Endodermal cell (in vitro differentiated cells): ENCODE data around the gene MNX1. TPM values are rescaled to one million over a fixed set of nuclear protein-coding genes. Genes with fewer than 3 reads are reported as not detected.

Source experiments
- DNase-seq: peaks from one replicate; pipeline ENCODE4 v3.0.0-alpha.2; 2017
- H3K27ac ChIP-seq: 2 replicates; pipeline ENCODE4 v1.5.1; 2013; ENCODE audit warnings: mild to moderate bottlenecking, low read depth, low read length, moderate library complexity
- H3K27me3 ChIP-seq: 2 replicates; pipeline ENCODE4 v1.6.1; 2013; ENCODE audit warnings: mild to moderate bottlenecking, low read length, moderate library complexity; ENCODE audit not compliant: insufficient read depth, control insufficient read depth, poor library complexity, severe bottlenecking
- H3K36me3 ChIP-seq: 2 replicates; pipeline ENCODE4 v1.7.0; 2013; ENCODE audit warnings: mild to moderate bottlenecking, low read length, moderate library complexity; ENCODE audit not compliant: control insufficient read depth, insufficient read depth
- H3K4me1 ChIP-seq: one replicate; pipeline ENCODE4 v1.7.0; 2013; ENCODE audit warnings: low read length; ENCODE audit not compliant: control insufficient read depth, insufficient read depth
- H3K4me3 ChIP-seq: 2 replicates; pipeline ENCODE4 v1.5.1; 2013; ENCODE audit warnings: mild to moderate bottlenecking, low read length, moderate library complexity
- H3K9ac ChIP-seq: 2 replicates; pipeline ENCODE4 v1.6.1; 2013; ENCODE audit warnings: mild to moderate bottlenecking, low read length, moderate library complexity; ENCODE audit not compliant: poor library complexity, severe bottlenecking; ENCODE audit errors: extremely low read depth
- H3K9me3 ChIP-seq: 2 replicates; pipeline ENCODE4 v1.6.1; 2013; ENCODE audit warnings: mild to moderate bottlenecking, low read length, moderate library complexity; ENCODE audit not compliant: control insufficient read depth
- H3K27ac Mint-ChIP-seq: 2 replicates; pipeline ENCODE4 v1.8.0; 2020; ENCODE audit warnings: mixed read lengths
- H3K27me3 Mint-ChIP-seq: 2 replicates; pipeline ENCODE4 v1.8.0; 2021; ENCODE audit warnings: mild to moderate bottlenecking, mixed read lengths; ENCODE audit not compliant: insufficient read depth
- H3K36me3 Mint-ChIP-seq: 2 replicates; pipeline ENCODE4 v1.8.0; 2020; ENCODE audit warnings: low read depth, mixed read lengths
- H3K4me1 Mint-ChIP-seq: 2 replicates; pipeline ENCODE4 v1.8.0; 2020; ENCODE audit warnings: mixed read lengths
- H3K4me3 Mint-ChIP-seq: 2 replicates; pipeline ENCODE4 v1.8.0; 2020; ENCODE audit warnings: mild to moderate bottlenecking, moderate library complexity, mixed read lengths
- H3K9me3 Mint-ChIP-seq: 2 replicates; pipeline ENCODE4 v1.8.0; 2020; ENCODE audit warnings: mild to moderate bottlenecking, mixed read lengths
- WGBS, 2 experiments: methylation state at CpG; one replicate each; pipeline versions ENCODE4 v1.1.5 to v1.1.7; 2013; ENCODE audit warnings: missing lambda C conversion rate in 2 of 2, mixed read lengths in 1 of 2; ENCODE audit not compliant: insufficient coverage in 1 of 2, insufficient read length in 1 of 2; 5-methylcytosine and 5-hydroxymethylcytosine counted together
- total RNA-seq, 2 donors: library from RNA; stranded (reverse); fragmentation: NEBNext Ultra II Directional in 1 of 2; extraction: Animal tissue kit (Norgen Biotek cat#: 25700) in 1 of 2; gene quantifications; 2 replicates in 1 of 2; 3 replicates in 1 of 2; pipeline ENCODE4 v1.2.1, GENCODE V29; 2021
- TF ChIP-seq, protein P1 (sequence below): fragments of 200-600 bp; sonication (generic); conservative IDR thresholded peaks from 2 replicates; pipeline ENCODE4 v1.5.0; 2021; ENCODE audit warnings: antibody characterized with exemption, mild to moderate bottlenecking

Gene MNX1
- total RNA-seq, 2 donors from 2014 or later = 14.5 to 18.7 TPM

DNA sequence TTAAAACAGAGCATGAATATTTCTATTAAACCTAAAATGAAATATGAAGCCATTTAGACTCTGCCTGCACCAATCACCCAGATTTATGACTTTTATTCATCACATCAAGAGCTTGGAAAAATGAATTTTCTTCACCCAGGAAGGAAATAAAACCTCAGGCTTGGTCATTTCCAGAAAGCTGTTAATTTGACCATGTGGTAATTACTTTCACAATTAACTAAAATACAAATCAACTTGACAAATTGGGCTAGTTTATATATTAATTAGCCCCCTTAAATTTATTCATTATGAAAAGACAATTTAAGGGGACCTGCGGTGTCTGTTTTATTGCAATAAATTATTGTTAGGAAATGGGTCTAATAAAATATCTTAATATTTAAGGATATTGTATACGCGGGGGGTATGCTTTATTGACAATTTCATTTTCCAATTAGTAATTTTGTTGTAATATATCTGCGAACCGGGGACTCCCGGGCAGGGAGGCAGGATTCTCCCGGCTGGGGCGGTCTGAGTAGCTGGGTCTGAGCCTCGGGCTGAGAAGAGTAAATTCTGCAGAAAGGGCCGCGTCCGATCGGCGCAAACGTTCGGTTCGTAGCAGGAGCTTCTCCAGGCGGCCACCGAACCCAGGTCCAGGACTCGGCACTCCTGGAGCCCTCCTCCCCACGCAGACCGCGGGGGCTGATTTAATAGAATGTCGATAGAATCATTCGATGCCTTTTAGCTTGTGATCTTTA lies 9.4 kb upstream of the MNX1 start:
- H3K4me3 ChIP-seq = peak overlapping the region; percentile 73
- H3K9me3 ChIP-seq = no peaks in the 10 kb centered on the region
- peaks cover 13% of the 10 kb centered on the region for H3K4me1 ChIP-seq
- peaks cover 100% of the 10 kb centered on the region for H3K27me3 ChIP-seq
- H3K9ac ChIP-seq = no peak overlapping the region
- WGBS, 2 experiments = 8 to 10% methylated on average over 9 to 24 of the region's 25 CpGs
- H3K27ac ChIP-seq = no peak overlapping the region
- TF ChIP-seq, protein P1, sequence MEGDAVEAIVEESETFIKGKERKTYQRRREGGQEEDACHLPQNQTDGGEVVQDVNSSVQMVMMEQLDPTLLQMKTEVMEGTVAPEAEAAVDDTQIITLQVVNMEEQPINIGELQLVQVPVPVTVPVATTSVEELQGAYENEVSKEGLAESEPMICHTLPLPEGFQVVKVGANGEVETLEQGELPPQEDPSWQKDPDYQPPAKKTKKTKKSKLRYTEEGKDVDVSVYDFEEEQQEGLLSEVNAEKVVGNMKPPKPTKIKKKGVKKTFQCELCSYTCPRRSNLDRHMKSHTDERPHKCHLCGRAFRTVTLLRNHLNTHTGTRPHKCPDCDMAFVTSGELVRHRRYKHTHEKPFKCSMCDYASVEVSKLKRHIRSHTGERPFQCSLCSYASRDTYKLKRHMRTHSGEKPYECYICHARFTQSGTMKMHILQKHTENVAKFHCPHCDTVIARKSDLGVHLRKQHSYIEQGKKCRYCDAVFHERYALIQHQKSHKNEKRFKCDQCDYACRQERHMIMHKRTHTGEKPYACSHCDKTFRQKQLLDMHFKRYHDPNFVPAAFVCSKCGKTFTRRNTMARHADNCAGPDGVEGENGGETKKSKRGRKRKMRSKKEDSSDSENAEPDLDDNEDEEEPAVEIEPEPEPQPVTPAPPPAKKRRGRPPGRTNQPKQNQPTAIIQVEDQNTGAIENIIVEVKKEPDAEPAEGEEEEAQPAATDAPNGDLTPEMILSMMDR = no peak
- H3K27ac Mint-ChIP-seq = no peak overlapping the region
- H3K36me3 ChIP-seq = no peaks in the 10 kb centered on the region
- peaks cover 99% of the 10 kb centered on the region for H3K27me3 Mint-ChIP-seq
- H3K9me3 Mint-ChIP-seq = no peaks in the 10 kb centered on the region
- peak; percentile 57 for DNase-seq
- no peak overlapping the region for H3K4me3 Mint-ChIP-seq
- no peaks in the 10 kb centered on the region for H3K36me3 Mint-ChIP-seq
- H3K4me1 Mint-ChIP-seq = peaks cover 38% of the 10 kb centered on the region

DNA sequence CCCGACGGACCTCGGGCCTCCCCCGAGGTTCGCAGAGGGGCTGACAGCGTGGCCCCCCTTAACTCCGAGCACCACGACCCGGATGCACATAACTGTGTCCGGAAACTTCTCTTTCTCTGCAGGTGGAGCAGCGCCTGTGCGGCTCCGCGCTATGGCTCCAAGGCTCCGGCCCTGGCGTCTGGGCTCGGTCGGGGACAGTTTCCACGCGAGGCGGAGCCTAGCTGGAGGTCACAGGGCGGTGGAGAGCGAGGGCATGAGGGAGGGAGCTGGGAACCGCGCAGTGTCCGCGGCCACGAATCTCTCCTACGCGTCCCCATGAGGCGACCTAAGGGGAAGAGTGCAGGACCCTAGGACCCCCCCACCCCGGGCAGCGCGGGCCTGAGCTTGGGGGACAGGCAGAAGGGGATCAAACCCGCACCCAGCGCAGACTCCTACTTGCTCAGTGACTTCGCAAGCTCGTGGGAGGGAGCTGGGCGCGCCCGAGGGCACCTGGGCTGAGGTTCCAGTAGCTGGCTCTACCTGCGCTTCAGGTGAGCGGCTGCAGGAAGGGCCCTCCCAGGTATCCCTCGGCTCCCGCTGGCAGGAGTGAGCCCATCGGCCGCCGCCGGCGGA lies 8.6 kb upstream of the MNX1 start:
- H3K4me1 Mint-ChIP-seq = peaks cover 45% of the 10 kb centered on the region
- Histone ChIP-seq H3K9ac (no peak overlapping the region), H3K36me3 (no peaks in the 10 kb centered on the region), H3K4me1 (peaks cover 21% of the 10 kb centered on the region), H3K27ac (no peak overlapping the region), H3K9me3 (no peaks in the 10 kb centered on the region), H3K4me3 (peak overlapping the region; percentile 73), H3K27me3 (peaks cover 100% of the 10 kb centered on the region)
- TF ChIP-seq, protein P1 = no peak
- WGBS, 2 experiments = 2 to 3% methylated on average over 12 to 50 of the region's 50 CpGs
- no peak overlapping the region for H3K27ac Mint-ChIP-seq
- DNase-seq = peak; percentile 81
- peak overlapping the region; percentile 62 for H3K4me3 Mint-ChIP-seq
- H3K27me3 Mint-ChIP-seq = peaks cover 99% of the 10 kb centered on the region
- H3K36me3 Mint-ChIP-seq = no peaks in the 10 kb centered on the region
- H3K9me3 Mint-ChIP-seq = no peaks in the 10 kb centered on the region

DNA sequence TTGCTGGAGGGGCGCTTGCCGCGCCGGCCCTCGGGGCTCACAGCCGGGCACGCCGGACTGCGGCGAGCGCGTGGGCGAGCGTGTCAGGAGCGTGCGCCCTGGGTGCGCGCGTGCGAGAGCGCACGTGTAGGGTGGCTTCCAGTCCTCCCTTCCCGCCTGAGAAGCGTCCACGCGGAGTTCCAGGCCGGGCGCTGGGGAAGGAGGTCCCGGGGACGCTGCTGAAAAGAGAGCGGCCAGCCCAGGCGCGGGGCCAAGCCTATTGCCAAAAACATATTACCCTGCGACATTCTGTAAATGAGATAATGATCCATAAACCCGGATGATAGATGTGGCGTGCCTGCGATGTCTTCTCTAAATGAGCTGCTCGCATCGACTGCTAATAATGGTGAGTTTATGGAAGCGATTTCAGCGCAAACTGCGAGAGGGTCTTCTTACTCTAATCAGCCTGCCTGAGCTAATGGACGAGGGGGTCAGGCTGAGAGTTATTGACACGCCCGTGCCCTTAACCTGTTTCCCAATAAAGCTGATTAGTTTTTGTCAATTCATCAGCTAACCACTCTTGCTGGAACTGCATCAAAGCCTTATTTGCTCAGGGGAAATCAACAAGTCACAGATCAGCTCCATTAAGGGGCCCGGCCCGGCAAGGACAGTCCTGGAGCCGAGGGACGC lies 8.0 kb upstream of the MNX1 start:
- peak; percentile 66 for DNase-seq
- no peaks in the 10 kb centered on the region for H3K36me3 ChIP-seq
- Mint-ChIP-seq H3K4me3 (peak overlapping the region; percentile 62), H3K27me3 (peaks cover 99% of the 10 kb centered on the region), H3K9me3 (no peaks in the 10 kb centered on the region), H3K36me3 (no peaks in the 10 kb centered on the region), H3K4me1 (peaks cover 52% of the 10 kb centered on the region), H3K27ac (no peak overlapping the region)
- peaks cover 23% of the 10 kb centered on the region for H3K4me1 ChIP-seq
- TF ChIP-seq, protein P1 = no peak
- 4 to 6% methylated on average over 31 to 49 of the region's 49 CpGs for WGBS, 2 experiments
- H3K9me3 ChIP-seq = no peaks in the 10 kb centered on the region
- H3K4me3 ChIP-seq = peak overlapping the region; percentile 73
- H3K9ac ChIP-seq = no peak overlapping the region
- H3K27ac ChIP-seq = no peak overlapping the region
- peaks cover 99% of the 10 kb centered on the region for H3K27me3 ChIP-seq
